ENCODE results near the gene TMEM63B.
"Not testable (repeated sequence)": the region's sequence is repeated elsewhere in the genome, so short reads cannot be mapped to it uniquely, and the experiment has no call there.

The TMEM63B gene

DNA sequence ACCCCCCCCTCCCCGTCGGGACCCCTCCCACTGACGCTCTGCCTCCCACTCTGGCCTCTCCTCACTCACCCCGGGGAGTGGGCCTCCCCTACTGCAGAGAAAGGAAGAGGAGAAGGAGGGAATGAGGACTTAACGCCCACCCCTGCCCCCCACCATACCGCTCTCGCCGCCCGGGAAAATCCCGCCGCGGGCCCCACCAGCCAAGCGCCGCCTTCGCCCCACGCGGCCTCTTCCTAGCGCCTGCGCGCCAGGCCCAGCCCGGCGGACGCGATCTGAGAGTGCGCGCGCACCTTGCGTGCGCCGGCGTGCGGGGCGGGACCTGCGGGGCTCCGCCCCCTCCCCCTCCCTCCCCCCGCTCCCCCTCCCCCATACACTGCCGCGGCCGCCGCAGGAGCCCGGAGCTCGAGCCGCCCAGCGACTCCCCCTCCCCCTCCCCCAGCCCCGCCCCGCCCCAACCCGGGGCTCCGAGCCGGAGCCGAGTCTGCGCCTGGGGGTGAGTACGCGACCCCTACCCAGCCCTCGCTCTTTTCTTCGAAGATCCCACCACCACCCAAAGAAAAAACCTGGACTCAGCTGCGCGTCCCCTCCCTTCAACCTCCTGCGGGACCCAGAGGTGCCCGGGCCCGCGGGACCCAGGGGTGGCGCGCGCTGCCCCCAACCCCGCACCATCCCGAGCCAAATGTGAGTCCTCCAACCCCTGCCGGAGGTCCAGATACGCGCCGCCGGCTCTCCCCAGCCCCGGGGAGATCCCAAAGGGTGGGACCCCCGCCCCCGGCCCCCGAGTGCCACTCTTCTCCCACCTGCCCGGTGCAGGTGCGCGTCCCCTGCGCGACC lies at the start of gene TMEM63B, which contains the start of gene MRPL14:
TSS of gene TMEM63B (plus strand) at position 369 of the 834 bp plus-strand sequence. CDS start 7,031 bp downstream, outside the sequence.
TSS of gene MRPL14 (minus strand) at position 267 of the 834 bp plus-strand sequence. CDS start 10,841 bp downstream, outside the sequence.
- peak; percentile 94 for DNase-seq (ENCODE audit: low spot score)

DNA sequence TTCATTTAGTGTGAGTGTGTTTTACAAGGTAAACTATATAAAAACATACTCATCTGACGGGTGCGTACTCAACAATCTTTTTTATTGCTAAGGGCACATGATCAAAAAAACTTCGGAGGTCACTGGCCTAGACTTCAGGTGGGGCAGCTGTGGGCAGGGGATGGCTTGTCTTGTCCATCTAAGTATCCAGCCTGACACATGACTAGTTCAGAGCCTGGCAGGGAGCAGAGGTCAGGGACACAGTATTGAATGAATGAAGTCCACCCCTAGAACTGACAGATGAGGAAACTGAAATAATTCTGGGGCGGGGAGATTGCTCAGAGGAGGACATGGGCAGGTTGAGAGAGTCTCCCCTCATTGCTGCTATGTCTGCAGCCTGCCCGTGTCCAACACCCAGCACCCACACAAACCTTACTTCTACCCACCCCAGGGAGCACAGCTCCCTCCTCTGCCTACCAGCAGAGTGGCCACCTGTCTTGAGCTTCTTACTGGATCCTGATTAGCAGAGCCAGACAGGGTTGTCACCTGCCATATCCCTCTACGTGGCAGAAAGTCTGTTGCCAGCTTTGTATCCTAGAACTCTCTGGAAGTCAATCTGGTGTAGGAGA lies 49.0 kb upstream of the TMEM63B start:
- DNase-seq (ENCODE audit: low spot score), result no peak

DNA sequence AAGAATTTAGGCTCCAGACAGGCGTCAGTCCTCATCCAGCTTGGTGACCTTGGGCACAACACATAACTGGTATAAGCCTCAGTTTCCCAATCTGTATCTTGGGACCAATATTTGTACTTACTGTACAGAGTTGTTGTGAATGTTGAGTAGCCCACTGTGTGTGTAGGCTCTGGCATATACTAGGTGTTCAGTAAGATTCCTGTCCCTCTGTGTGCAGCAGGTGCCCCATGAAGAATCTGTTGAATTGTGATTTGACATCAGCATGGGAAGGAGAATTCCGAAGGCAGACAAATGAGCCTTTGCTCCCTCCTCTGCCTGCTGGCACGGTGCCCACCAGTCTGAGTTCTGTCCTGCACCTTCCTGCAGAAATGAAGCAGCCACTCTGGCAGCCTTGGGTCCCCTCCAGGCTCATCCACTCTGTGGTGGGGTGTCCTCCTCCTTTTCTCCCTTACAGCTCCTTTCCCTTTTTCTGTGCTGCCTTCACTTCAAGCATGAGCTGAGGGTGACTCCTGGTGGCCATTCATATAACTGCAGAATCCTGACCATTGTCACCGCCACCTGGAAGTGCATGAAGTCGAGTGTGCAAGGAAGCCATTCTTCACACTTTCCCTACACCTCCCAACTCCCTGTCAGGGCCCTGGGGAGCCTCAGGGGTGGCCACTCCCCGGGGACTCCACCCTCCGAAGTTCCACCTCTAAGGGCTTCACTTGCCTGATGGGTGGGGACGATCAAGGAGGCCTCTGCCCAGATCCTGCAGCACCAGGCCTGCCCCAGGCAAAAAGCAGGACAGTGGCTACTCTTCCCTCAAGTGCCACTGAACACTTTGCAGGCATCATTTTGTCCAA lies 48.3 kb upstream of the TMEM63B start:
- DNase-seq (ENCODE audit: low spot score), result peak; percentile 86

DNA sequence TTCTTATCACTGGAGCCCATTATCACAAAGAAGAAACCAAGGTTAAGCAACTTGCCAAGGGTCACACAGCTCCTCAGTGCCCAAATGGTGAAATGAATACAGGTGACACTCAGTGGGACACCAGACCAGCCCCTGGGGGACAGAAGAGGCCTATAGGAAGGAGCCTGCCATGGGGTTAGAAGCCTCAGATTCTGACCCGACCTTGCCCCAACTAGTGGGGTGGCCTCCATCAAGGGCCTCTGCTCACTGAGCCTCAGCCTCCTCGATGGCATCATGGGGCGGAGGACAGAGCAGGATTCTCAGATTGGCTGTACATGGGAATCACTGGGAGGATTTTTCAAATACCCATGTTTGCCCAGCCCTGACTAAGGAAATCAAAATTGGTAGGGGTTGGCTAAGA lies 47.7 kb upstream of the TMEM63B start:
- DNase-seq (ENCODE audit: low spot score), result no peak

DNA sequence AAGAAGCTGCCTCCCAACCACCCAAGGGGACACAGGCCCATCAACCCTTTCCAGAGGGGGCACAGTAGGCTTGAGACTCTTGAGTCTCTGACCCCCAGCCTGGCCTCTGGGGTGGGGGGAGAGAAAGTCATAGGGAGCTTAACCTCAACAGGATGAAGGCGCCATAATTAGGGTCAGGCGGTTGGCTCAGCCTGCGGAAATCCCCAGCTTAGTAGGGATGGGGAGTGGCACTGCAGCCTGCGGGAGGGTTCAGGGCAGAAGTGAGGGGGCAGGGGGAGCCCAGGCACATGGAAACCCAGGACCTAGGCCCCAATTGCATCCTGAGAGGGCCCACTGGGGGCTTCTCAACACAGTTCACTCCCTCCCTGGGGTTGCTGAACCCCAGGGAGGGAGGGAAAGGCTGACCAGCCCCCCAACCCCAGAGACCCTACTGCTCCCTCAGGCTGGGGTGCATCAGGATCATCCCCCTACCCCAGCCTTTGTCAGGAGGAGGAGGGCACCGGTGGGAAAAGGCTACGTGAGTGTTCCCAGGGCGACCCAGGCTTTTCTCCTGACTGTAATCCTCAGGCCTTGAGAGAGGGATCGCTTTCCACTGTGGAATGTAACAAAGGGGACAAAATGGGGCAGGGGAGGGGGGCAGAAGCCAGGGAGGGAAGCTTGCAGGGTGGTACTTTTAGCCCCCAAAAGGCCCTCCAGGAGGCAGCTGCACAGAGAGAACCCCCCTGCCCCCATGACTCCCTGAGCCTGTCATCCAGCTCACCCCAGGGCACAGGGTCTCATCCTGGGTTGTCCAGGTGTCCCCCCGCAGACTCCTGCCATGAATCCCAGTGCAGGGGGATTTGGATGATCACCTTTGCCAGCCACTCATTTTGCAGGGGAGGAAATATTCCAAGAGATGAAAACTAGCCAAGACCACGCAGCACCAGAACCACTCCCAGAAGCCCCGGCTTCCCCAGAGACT lies 46.5 kb upstream of the TMEM63B start:
- DNase-seq (ENCODE audit: low spot score), result peak; percentile 62

DNA sequence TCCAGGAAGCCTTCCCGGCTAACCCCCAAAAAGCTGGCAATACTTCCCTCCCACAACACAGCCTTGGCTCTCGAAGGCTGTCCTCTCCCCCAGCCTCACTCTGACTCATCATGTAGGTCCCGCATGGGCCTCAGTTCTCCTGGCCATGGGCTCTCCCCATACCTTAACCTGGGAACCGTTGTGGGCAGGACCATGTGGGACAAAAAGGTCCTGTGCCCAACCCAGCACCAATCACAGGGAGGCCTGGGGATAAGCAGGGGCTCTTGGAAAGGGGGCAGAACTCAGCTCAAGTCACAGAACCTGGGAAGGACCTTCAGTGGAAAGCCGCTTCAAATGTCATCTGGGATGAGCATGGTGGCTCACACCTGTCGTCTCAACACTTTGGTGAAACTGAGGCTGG lies 45.6 kb upstream of the TMEM63B start:
- no peak for DNase-seq (ENCODE audit: low spot score)

DNA sequence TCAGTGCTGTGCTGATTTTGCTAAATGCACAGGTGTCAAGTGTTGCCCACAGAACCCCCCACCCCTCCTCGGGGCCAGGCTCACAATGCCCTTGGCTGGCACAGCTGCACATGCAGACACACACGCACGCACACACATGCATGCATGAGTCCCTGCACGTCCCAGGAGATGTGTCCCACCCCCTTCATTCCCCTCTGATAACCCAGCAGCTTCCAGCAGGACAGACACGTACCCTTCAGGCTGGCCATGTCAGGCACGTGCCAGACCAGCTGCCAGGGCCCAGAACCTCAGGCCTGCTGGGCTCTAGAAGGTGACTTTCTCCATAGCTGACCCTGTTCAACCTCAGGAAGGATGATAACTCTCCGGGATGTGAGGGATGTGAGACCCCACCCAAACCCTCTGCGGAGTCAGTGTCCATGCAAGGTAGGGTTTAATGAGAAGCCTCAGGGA lies 44.5 kb upstream of the TMEM63B start:
- DNase-seq (ENCODE audit: low spot score), result no peak

DNA sequence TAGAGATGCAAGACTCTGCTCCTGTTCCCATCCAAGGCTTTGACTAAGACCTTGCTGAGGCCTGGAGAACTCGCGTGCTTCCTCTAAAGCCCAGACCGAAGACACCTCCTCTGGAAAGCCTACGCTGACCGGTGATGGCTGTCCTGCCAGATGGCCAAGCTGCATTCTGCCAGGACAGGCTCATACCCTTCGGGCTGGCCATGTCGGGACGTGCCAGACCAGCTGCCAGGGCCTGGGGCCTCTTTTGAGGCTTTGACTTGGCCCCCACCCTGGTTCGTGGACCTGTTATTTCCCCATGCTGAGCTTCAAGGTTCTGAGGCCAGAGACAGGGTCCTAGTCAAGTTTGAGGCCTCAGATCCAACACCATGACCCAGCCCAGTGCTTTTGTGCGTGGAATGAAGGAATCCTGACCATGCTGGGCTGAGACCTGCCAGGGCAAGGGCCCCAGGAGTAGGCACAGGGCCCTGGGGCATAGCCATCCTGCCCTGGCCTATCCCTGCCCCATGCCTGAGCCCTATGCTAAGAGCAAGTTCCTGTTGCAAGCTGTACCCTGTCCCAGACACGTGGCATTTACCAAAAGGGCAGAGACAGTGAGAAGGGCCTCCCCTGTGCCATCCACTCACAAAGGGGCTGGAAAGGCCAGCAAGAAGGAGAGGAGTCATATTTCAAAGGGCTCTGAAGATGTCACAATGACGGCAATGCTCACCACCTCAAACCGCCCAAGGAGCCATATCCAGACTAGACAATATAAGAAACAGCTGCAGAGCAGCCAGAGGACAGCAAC lies 42.9 kb upstream of the TMEM63B start:
- peak; percentile 61 for DNase-seq (ENCODE audit: low spot score)

DNA sequence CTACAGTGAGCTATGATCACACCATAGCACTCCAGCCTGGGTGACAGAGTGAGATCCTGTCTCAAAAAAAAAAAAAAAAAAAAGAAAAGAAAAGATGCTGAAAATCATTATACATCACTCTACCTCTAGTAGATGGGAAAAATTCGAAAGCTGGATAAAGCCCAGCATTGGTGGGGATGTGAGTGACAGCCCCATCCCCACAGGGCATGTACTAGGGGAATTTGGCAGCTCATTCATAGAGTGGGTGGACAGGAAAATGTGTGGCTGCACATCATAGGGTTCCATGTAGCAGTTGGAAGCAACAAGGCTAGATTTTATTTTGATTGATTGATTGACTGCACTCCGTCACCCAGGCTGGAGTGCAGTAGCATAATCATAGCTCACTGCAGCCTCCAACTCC lies 42.1 kb upstream of the TMEM63B start:
- DNase-seq (ENCODE audit: low spot score), result no peak

DNA sequence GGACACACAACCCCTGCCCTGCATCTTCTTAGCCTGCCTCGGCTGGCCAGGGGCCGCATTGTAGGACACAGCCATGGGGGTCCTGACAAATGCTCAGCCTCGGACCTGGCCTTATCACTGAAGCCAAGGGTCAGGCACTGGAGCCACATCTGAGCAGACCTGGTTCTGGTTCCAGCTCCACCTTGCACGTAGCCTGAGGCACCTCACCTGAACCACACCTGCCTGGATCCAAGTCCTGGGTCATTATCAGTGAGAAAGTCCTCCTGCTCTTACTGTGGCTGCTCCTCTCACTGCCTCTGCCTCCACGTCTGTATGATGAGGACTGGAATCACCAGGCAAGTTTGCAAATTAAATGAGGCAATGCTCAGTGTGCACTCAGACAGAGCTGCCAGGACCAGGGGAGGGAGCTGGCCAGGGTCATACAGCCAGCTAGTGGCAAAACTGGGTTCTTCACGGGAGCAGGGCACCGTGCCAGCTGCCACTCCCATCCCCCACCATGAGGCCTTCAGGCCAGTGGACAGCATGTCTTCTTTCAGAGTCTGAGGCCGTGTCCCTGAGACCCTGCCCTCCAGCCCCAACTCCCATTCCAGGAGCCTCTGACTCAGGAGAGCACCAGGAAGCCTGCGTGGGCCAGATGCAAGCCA lies 40.3 kb upstream of the TMEM63B start:
- DNase-seq (ENCODE audit: low spot score), result no peak

DNA sequence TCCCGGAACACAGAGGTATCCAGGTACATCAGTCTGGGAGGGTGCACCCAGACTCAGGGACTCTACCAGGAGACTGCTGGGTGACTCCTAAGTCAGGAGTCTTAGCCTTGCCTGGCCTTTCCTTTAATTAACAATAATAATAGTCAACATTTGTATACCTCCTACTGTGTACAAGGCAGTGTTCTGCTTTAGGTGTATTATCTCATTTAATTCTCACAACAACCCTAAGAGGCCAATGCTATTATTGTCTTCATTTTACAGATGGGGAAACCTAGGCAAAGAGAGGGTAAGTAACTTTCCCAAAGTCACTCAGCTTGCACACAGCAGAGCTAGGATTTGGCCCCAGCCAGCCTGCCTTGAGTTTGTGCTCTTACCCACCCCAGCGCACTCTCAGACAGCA lies 39.7 kb upstream of the TMEM63B start:
- no peak for DNase-seq (ENCODE audit: low spot score)

DNA sequence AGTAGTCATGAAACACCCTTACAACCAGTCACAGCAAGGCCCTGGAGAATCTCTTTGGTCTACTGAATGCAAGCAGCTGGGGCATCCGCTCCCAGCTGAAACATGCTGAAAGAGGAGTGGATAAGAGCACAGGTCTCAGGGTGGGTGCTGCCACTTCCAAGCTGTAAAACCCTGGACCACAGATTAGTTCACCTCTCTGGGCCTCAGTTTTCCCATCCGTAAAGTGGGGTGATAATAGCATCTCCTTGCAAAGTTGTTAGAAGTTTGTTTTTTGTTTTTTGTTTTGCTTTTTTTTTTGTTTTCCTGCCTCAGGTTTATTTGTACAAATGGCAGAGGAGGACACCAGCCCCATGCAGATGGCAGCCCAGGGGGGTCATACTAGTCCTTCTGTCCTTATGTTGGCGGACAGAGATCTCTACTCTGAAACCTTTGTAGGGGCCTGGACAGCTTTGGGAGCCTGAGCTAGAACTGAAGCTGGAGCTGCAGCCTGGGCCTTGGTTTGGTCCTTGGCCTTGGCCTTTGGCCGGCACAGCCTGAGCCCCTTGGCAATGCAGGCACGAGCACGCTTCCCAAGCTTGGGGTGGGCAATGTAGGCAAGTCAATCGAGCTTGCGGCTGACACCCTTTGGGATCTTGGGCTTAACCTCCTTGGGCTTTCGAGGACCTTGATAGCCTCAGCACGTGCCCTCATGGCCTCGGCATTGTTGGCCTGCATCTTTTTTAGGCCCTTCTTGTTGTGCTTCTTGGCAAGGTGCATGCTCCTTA lies 38.3 kb upstream of the TMEM63B start:
- DNase-seq (ENCODE audit: low spot score), result no peak

DNA sequence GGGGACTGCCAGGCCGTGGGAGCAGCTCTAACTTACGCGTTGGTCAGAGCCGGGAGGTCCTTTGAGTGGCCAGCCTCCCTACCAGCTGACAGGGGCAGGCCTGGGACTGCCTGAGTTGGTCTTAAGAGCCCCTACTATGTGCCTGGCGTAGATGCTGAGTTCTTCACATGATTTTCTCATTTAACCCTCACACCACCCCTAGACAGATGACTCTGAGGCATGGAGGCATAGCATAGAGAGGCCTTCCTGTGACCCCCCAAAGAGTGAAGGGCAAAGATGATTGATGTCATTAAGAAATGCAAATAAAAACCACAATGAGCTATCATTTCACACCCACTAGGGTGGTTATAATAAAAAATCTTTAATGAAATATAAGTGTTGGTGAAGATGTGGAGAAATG lies 36.9 kb upstream of the TMEM63B start:
- DNase-seq (ENCODE audit: low spot score), result no peak

DNA sequence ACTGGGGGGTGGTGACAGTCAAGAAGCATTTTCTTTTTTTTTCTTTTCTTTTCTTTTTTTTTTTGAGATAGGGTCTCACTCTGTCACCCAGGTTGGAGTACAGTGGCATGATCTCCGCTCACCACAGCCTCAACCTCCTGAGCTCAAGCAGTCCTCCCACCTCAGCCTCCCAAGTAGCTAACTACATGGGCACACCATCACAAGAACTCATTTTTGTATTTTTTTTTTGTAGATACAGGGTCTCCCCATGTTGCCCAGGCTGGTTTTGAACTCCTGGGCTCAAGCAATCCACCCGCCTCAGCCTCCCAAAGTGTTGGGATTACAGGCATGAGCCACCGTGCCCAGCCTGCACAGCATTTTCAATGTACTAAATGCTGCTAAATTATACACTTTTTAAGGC lies 36.0 kb upstream of the TMEM63B start:
- DNase-seq (ENCODE audit: low spot score), result not testable (repeated sequence)

DNA sequence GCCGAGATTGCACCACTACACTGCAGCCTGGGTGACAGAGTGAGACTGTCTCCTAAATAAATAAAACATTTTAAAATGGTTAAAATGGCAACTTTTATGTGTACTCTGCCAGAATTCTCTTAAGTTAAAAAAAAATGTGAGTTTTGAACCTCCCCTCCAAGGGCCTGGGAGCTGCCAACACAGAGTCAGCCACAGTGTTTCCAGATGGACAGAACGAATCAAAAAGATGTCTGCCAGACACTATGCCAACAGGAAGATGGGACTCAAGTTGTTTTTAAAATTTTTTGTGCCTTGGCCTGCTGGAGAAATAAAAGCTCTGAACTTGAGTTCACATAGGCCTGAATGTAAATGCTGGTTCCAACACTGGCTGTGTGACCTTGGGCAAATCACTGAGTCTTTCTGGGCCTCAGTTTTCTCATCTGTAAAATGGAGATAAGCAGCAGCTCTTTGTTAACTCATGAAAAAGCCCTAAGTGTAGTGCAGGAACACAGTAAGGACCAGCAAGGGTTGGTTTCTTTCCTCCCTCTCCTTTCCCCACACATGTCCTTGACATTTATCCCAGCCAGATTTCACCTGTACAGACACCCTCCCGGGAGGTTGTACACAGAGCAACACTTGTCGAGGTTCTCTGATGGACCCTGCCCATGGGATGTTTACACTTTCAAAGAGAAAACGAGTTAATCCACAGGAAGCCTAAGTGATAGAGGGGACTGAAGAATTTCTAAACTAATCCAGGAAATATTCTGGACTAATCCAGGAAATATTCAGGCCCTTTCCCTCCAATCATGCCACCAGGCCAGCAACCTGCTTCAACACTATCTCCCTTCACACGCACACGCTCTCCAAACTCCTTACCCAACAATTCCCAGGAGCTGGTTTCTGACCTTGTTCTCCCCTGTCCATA lies 35.1 kb upstream of the TMEM63B start:
- no peak for DNase-seq (ENCODE audit: low spot score)

DNA sequence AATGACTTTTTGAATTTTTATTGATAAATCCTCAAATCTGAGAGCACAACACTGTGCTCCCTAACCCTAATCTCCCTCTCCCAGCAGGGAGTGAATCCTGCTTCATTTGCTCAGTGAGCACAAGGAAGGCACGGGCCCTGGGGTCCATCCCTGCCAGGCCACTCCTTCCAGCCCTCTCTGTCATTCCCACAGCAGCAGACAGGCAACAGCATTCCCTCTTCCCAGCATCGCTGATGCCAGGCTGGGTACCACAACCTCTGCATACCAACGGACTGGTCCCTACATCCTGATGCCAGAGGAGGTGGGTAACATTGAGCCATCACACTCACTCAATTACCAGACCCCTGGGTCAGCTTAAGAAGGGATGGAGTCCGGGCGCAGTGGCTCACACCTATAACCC lies 34.3 kb upstream of the TMEM63B start:
- no peak for DNase-seq (ENCODE audit: low spot score)

DNA sequence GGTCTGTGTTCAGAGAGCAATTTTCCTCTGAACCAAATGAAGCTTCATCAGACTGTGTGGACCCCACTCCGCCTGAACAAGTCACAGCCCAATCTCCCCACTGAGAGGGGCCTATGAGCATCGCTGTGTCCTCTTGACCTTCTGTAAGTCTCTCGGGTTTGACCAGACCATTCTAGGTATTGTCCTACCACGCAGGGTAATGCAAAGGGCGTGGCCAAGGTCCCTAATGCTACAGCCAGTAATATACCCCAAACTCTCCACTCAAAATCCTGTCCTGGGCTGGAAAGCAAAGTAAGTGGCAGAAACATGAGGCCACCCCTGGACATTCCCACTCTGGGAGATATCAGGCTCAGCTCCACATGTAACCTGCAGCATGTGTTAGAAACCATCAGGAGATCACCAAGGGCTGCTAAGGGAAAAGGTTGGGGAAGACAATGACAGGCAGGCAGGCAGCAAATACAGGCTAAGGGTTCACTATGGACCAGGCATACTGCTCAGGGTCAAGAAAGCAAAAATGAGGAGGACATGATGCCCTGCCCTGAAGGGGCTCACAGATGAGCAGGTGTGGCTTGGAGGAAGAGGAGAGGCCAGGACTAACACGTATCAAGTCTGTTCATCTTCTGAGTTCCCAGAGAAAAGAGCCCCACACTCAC lies 33.5 kb upstream of the TMEM63B start:
- no peak for DNase-seq (ENCODE audit: low spot score)

All from ecto neural progenitor cell (in vitro differentiated cells).